Upper lobe of left lung (tissue), 6 donors: ENCODE measurements around the gene DPH7. TPM values are rescaled to one million over a fixed set of nuclear protein-coding genes. Genes with fewer than 3 reads are reported as not detected.
A peak's percentile ranks its signal among the peaks of the same experiment; 100 is the strongest.
"Not testable (repeated sequence)": the region's sequence is repeated elsewhere in the genome, so short reads cannot be mapped to it uniquely, and the experiment has no call there.

Source experiments
- ATAC-seq, 2 donors: fragments of 200-7000 bp; cut with Tn5 transposase; one replicate each; pipeline ENCODE4 v1.9.1; 2022; ENCODE audit warnings: mild to moderate bottlenecking in 2 of 2, moderate library complexity in 2 of 2; ENCODE audit not compliant: low FRiP score in 2 of 2
- DNase-seq, 2 donors: peaks; one replicate each; pipeline ENCODE4 v3.0.0-alpha.2; 2019 to 2020
- H3K27ac ChIP-seq, 4 donors: fragments of 200-600 bp; sonication (generic); one replicate each; pipeline ENCODE4 v1.5.1; 2016 to 2019
- H3K27me3 ChIP-seq, 4 donors: fragments of 200-600 bp; sonication (generic); one replicate each; pipeline ENCODE4 v1.5.1; 2017 to 2019
- H3K36me3 ChIP-seq, 4 donors: fragments of 200-600 bp; sonication (generic); one replicate each; pipeline ENCODE4 v1.5.1; 2016 to 2019
- H3K4me1 ChIP-seq, 4 donors: fragments of 200-600 bp; sonication (generic); one replicate each; pipeline ENCODE4 v1.5.1; 2018 to 2019
- H3K4me3 ChIP-seq, 4 donors: fragments of 200-600 bp; sonication (generic); one replicate each; pipeline ENCODE4 v1.5.1; 2017 to 2019; ENCODE audit warnings: mild to moderate bottlenecking in 2 of 4, moderate library complexity in 1 of 4
- H3K9me3 ChIP-seq, 4 donors: fragments of 200-600 bp; sonication (generic); one replicate each; pipeline ENCODE4 v1.5.1; 2018 to 2019
- CTCF ChIP-seq, 6 experiments: fragments of 450-650 bp in 4 of 6; fragments of 200-600 bp in 2 of 6; sonication (generic) in 2 of 6; IDR thresholded peaks; one replicate each; pipeline ENCODE4 v1.5.1; 2016 to 2019; ENCODE audit warnings: antibody characterized with exemption in 6 of 6
- EP300 ChIP-seq, 4 donors: sonication (generic); formaldehyde crosslinking; IDR thresholded peaks; one replicate each; pipeline ENCODE4 v1.5.1; 2017; ENCODE audit warnings: antibody characterized with exemption in 4 of 4, control low read depth in 2 of 4
- POLR2A ChIP-seq, 4 donors: fragments of 450-650 bp; IDR thresholded peaks; one replicate each; pipeline ENCODE4 v1.5.1; 2016 to 2017; ENCODE audit warnings: antibody characterized with exemption in 4 of 4, mild to moderate bottlenecking in 2 of 4
- POLR2AphosphoS5 ChIP-seq, 2 donors: sonication (generic); formaldehyde crosslinking; IDR thresholded peaks; one replicate each; pipeline ENCODE4 v1.5.1; 2017; ENCODE audit warnings: antibody characterized with exemption in 2 of 2
- WGBS, 2 donors: methylation state at CpG; one replicate each; pipeline ENCODE4 v1.1.5; 2017 to 2018; 5-methylcytosine and 5-hydroxymethylcytosine counted together
- total RNA-seq, 6 donors: library from RNA; depleted of rRNA in 4 of 6; stranded (reverse); fragments of >200 nt in 4 of 6; gene quantifications; one replicate each; pipeline versions ENCODE4 v1.1.0 to v1.2.1, GENCODE V29; 2016 to 2021
- donor health status: DM: no; HTN: no; CAD: no; lungs with moderate emphysema.
- donor health status: DM: no; HTN: yes; CAD: no; lungs with severe emphysema.

DPH7 gene
- total RNA-seq, 6 donors from 2014 or later, result 25.5 to 115 (median 42.4) TPM

DNA sequence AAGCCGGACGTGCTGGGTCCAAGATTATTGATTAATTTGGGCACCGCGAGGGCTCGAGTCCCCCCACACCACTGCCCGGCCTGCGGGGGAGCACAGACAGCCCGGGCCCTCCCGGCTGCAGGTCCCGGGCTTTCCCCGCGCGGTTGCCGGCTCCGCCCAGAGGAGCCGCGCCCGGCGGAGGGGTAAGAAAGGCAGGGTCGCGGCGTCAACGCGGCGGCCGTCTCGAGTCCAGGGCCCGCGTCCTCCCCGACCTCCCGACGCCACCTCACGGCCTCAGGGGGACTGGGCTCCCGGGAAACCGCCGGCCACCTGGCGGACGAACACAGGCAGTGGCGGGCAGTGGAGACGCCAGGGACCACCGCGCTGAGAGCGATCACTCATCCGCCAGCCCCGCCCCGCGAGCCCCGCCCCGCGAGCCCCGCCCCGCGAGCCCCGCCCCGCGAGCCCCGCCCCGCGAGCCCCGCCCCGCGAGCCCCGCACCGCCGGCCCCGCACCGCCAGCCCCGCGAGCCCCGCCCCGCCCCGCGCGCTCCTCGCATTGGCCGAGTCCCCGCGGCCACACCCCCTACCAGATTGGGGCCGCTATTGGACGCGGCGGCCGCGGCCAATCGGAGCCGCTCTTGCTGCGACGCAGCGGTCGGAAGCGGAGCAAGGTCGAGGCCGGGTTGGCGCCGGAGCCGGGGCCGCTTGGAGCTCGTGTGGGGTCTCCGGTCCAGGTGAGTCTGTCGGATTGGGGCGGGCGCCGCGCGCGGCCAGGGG, 27.3 kb downstream of the DPH7 start, which contains the start of gene MRPL41:
Gene MRPL41, plus strand, starts transcription at position 616 of the 758 bp plus-strand sequence. CDS start 203 bp downstream, outside the sequence.
- Histone ChIP-seq H3K36me3 (peaks cover 0 to 26% (median 15%) of the 10 kb centered on the region in 4 donors), H3K27ac (peak within 1 kb of the TSS; percentile 80 to 91 (median 89)), H3K27me3 (no peaks in the 10 kb centered on the region), H3K4me1 (peaks cover 12 to 26% (median 16%) of the 10 kb centered on the region in 4 donors), H3K4me3 (peak within 1 kb of the TSS; percentile 87 to 99 (median 93)), H3K9me3 (no peaks in the 10 kb centered on the region)
- DNase-seq, result peak; percentile 94 to 99
- TF ChIP-seq POLR2A (IDR thresholded peaks at IDR 0.05) (peak in 2 of 4 donors; percentile 61 to 88), CTCF (IDR thresholded peaks at IDR 0.05) (peak; percentile 55 to 84 (median 72)), POLR2AphosphoS5 (IDR thresholded peaks at IDR 0.05) (peak; percentile 72 to 83), EP300 (IDR thresholded peaks at IDR 0.05) (no peak)
- peak; percentile 89 to 94 for ATAC-seq
- 0 to 2% methylated on average over 3 to 20 of the region's 106 CpGs for WGBS, 2 donors

- Histone ChIP-seq H3K36me3 (peaks cover 0 to 20% (median 10%) of the 10 kb centered on the region in 4 donors), H3K27ac (peak overlapping the region; percentile 80 to 91 (median 89)), H3K4me1 (peaks cover 12 to 26% (median 16%) of the 10 kb centered on the region in 4 donors), H3K4me3 (peak overlapping the region; percentile 87 to 99 (median 93))
- not testable (repeated sequence) for H3K9me3 ChIP-seq, ATAC-seq, H3K27me3 ChIP-seq, DNase-seq
- 0 to 1% methylated on average over 11 to 13 of the region's 17 CpGs for WGBS, 2 donors
Measured at GRCh38 chr9:137550958-137551263, 27.8 kb downstream of the DPH7 start.

- Histone ChIP-seq H3K9me3 (no peaks in the 10 kb centered on the region), H3K27me3 (no peaks in the 10 kb centered on the region), H3K4me1 (peaks cover 12 to 26% (median 16%) of the 10 kb centered on the region in 4 donors), H3K4me3 (peak within 1 kb of the TSS; percentile 87 to 99 (median 93)), H3K27ac (peak within 1 kb of the TSS; percentile 80 to 91 (median 89)), H3K36me3 (peaks cover 0 to 13% (median 6%) of the 10 kb centered on the region in 4 donors)
- no peak for TF ChIP-seq CTCF (IDR thresholded peaks at IDR 0.05)
- peak in 1 of 4 donors; percentile 49 for TF ChIP-seq POLR2A (IDR thresholded peaks at IDR 0.05)
- TF ChIP-seq EP300 (IDR thresholded peaks at IDR 0.05), result peak in 1 of 4 donors; percentile 61
- TF ChIP-seq POLR2AphosphoS5 (IDR thresholded peaks at IDR 0.05), result peak; percentile 23 to 81
- WGBS, 2 donors, result 0 to 3% methylated on average over 2 to 8 of the region's 13 CpGs
- ATAC-seq (peak; percentile 84 to 91), DNase-seq (peak; percentile 92 to 93)
Measured at GRCh38 chr9:137550231-137550621, 28.5 kb downstream of the DPH7 start, which contains the start of gene PNPLA7. TSS of gene PNPLA7 (minus strand) at chr9:137550402. CDS start at chr9:137550197, 205 bp downstream.

DNA sequence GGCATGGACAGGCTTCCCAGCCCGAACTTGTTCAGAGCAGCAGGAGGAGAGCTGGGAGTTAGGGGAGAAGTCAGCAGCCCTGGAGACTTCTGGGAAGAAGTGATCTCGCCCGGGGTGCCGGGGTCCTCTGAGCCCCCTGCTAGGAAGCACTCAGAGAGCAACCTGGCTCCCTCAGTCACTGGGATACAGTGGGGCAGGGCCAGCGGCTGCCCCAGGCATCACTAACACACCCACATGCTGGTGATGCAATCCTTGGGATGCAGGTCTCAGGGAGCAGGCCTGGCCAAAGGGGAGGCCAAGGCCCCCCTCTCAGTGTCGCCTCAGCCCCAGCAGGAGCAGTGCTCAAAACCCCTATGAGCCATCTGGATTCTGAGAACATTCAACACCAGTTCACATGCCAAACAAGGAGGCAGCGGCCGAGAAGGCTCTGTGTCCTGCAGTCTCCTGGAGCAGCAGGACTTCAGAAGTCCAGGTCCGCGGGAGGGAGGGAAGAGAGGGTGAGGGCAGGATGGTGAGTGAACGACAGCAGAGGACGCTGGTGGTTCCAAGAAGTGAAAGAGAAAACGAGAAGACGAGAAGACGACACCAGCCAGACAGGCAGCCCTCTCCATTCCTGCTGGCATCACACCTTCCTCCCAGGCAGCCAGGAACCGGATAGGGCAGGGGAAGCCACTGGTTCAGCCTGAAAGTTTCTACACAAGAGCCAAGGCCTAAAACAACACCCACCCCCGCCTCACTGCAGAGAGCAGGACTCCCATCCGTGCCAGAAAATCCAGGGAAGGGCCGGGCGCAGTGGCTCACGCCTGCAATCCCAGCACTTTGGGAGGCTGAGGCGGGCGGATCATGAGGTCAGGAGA, 30.8 kb downstream of the DPH7 start:
- Histone ChIP-seq H3K4me1 (peaks cover 12 to 26% (median 16%) of the 10 kb centered on the region in 4 donors), H3K27ac (no peak overlapping the region), H3K9me3 (no peaks in the 10 kb centered on the region), H3K4me3 (no peak overlapping the region), H3K36me3 (peaks cover 0 to 2% (median 0%) of the 10 kb centered on the region in 4 donors), H3K27me3 (no peaks in the 10 kb centered on the region)
- 81 to 89% methylated on average over 20 to 21 of the region's 23 CpGs for WGBS, 2 donors
- no peak for ATAC-seq
- TF ChIP-seq POLR2AphosphoS5 (IDR thresholded peaks at IDR 0.05), result no peak
- DNase-seq, result no peak

- 79 to 85% methylated on average over 7 to 10 of the region's 10 CpGs for WGBS, 2 donors
- Histone ChIP-seq H3K4me3 (no peak overlapping the region), H3K36me3 (peaks cover 0 to 12% (median 4%) of the 10 kb centered on the region in 4 donors), H3K27ac (no peak overlapping the region), H3K9me3 (no peaks in the 10 kb centered on the region), H3K27me3 (no peaks in the 10 kb centered on the region), H3K4me1 (peaks cover 4 to 7% (median 6%) of the 10 kb centered on the region in 4 donors)
- TF ChIP-seq POLR2AphosphoS5 (IDR thresholded peaks at IDR 0.05), result no peak
- no peak for TF ChIP-seq CTCF (IDR thresholded peaks at IDR 0.05)
- TF ChIP-seq POLR2A (IDR thresholded peaks at IDR 0.05), result no peak
- no peak for TF ChIP-seq EP300 (IDR thresholded peaks at IDR 0.05)
- ATAC-seq (peak in 1 of 2 donors; percentile 49), DNase-seq (no peak)
Measured at GRCh38 chr9:137545123-137545522, 33.6 kb downstream of the DPH7 start.
